Large intestine (tissue), 3 donors: ENCODE measurements around the gene TNFSF11. TPM values are rescaled to one million over a fixed set of nuclear protein-coding genes. Genes with fewer than 3 reads are reported as not detected.

Source experiments
- DNase-seq, 2 donors: peaks; one replicate each; pipeline versions ENCODE4 v3.0.0 to v3.0.0-alpha.2; 2013
- H3K27ac ChIP-seq: one replicate; pipeline ENCODE4 v1.5.1; 2013; ENCODE audit warnings: low read length
- H3K27me3 ChIP-seq: 2 replicates; pipeline ENCODE4 v1.6.1; 2013; ENCODE audit warnings: low read length; ENCODE audit not compliant: control insufficient read depth, insufficient read depth
- H3K36me3 ChIP-seq: 2 replicates; pipeline ENCODE4 v1.6.1; 2013; ENCODE audit warnings: low read length; ENCODE audit not compliant: control insufficient read depth, insufficient read depth
- H3K4me1 ChIP-seq: one replicate; pipeline ENCODE4 v1.6.1; 2013; ENCODE audit warnings: low read length; ENCODE audit not compliant: control insufficient read depth, insufficient read depth
- H3K4me3 ChIP-seq: one replicate; pipeline ENCODE4 v1.5.1; 2013; ENCODE audit warnings: low read length
- H3K9me3 ChIP-seq: one replicate; pipeline ENCODE4 v1.6.1; 2013; ENCODE audit warnings: mild to moderate bottlenecking, low read depth, low read length, moderate library complexity; ENCODE audit not compliant: control insufficient read depth
- WGBS: methylation state at CpG from one replicate; pipeline ENCODE4 v1.1.5; 2013; ENCODE audit warnings: low lambda C conversion rate; ENCODE audit not compliant: insufficient coverage; 5-methylcytosine and 5-hydroxymethylcytosine counted together
- polyA plus RNA-seq: library from polyadenylated mRNA; unstranded; fragments of 120-200 nt; gene quantifications from one replicate; pipeline ENCODE4 v1.2.1, GENCODE V29; 2013

The TNFSF11 gene
- polyA plus RNA-seq, 1 donor = 1.3 TPM

- Histone ChIP-seq H3K4me1 (no peaks in the 10 kb centered on the region), H3K9me3 (no peaks in the 10 kb centered on the region), H3K27ac (no peak overlapping the region), H3K4me3 (no peak overlapping the region), H3K27me3 (no peaks in the 10 kb centered on the region), H3K36me3 (no peaks in the 10 kb centered on the region)
- DNase-seq = no peak
- no CpG with 5 or more reads among the region's 3 CpGs for WGBS
These were observed 79.7 kb downstream of the TNFSF11 start for GRCh38 chr13:42653679-42654078.

GRCh38 chr13:42654212-42654611 is 80.3 kb downstream of the TNFSF11 start:
- no peaks in the 10 kb centered on the region for H3K9me3 ChIP-seq
- H3K27ac ChIP-seq = no peak overlapping the region
- no peaks in the 10 kb centered on the region for H3K4me1 ChIP-seq
- no peaks in the 10 kb centered on the region for H3K27me3 ChIP-seq
- DNase-seq = no peak
- H3K4me3 ChIP-seq = no peak overlapping the region
- no peaks in the 10 kb centered on the region for H3K36me3 ChIP-seq

- no peaks in the 10 kb centered on the region for H3K27me3 ChIP-seq
- no peak overlapping the region for H3K27ac ChIP-seq
- no peak for DNase-seq
- no peak overlapping the region for H3K4me3 ChIP-seq
- no peaks in the 10 kb centered on the region for H3K4me1 ChIP-seq
- H3K9me3 ChIP-seq = no peaks in the 10 kb centered on the region
- 67% methylated on average over 1 of the region's 1 CpG for WGBS
- no peaks in the 10 kb centered on the region for H3K36me3 ChIP-seq
These were observed 80.8 kb downstream of the TNFSF11 start for GRCh38 chr13:42654722-42655121.

GRCh38 chr13:42656161-42656560 is 82.2 kb downstream of the TNFSF11 start:
- H3K4me3 ChIP-seq = no peak overlapping the region
- H3K4me1 ChIP-seq = no peaks in the 10 kb centered on the region
- H3K9me3 ChIP-seq = no peaks in the 10 kb centered on the region
- no peaks in the 10 kb centered on the region for H3K36me3 ChIP-seq
- no peak overlapping the region for H3K27ac ChIP-seq
- WGBS = no CpG with 5 or more reads among the region's 1 CpG
- no peak for DNase-seq
- no peaks in the 10 kb centered on the region for H3K27me3 ChIP-seq

GRCh38 chr13:42656958-42657357 is 83.0 kb downstream of the TNFSF11 start:
- Histone ChIP-seq H3K9me3 (no peaks in the 10 kb centered on the region), H3K36me3 (no peaks in the 10 kb centered on the region), H3K4me1 (no peaks in the 10 kb centered on the region), H3K27ac (no peak overlapping the region), H3K27me3 (no peaks in the 10 kb centered on the region), H3K4me3 (no peak overlapping the region)
- DNase-seq = no peak
- WGBS = 90% methylated on average over 2 of the region's 5 CpGs

Other genes starting within 250 kb of the TNFSF11 start
- 0.15 TPM for gene FAM216B, start 207.4 kb downstream of the TNFSF11 start, polyA plus RNA-seq